GM12875 (cell line): ENCODE data around the gene ARF6.
A peak's percentile ranks its signal among the peaks of the same experiment; 100 is the strongest.

Experiments used
- H3K4me3 ChIP-seq: one replicate; pipeline ENCODE4 v1.5.1; 2011; ENCODE audit warnings: low read depth, low read length, control low read depth
- TF ChIP-seq, protein P1 (sequence below): IDR thresholded peaks from 2 replicates; pipeline ENCODE4 v1.5.1; 2011; ENCODE audit warnings: low read depth, mild to moderate bottlenecking, control low read depth, inconsistent platforms, low read length, moderate library complexity, borderline replicate concordance; ENCODE audit not compliant: insufficient read depth

Gene ARF6

DNA sequence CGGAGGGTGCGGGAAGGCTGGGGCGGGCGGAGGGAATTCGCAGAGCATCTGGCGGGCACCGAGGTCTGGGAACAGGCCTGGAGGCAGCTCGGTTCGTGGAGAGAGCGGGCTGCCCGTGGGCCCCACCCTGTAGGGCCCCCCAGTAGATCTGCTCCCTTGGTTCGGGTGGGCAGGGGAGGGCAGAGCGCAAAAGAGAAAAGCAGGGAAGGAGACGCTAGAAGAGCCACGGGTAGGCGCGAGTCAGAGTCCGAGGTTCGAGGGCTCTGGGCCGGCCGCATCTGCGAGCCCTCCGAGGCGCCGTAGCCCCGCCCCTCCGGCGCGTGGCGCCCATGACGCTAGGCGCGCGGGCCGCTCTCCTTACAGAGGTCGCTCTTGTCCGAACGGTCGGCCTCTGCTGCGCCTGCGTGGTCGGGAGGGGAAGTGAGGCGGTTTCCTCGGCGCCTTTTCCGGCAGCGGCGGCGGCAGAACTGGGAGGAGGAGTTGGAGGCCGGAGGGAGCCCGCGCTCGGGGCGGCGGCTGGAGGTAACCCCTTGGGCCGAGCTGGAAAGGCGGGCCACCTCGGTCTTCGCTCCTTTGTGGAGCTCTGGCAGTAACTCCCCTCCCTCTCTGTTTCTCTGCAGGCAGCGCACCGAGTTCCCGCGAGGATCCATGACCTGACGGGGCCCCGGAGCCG, at the start of gene ARF6:
TSS of gene ARF6 (plus strand) at position 447 of the 673 bp plus-strand sequence. CDS start 655 bp downstream, outside the sequence.
- TF ChIP-seq, protein P1, sequence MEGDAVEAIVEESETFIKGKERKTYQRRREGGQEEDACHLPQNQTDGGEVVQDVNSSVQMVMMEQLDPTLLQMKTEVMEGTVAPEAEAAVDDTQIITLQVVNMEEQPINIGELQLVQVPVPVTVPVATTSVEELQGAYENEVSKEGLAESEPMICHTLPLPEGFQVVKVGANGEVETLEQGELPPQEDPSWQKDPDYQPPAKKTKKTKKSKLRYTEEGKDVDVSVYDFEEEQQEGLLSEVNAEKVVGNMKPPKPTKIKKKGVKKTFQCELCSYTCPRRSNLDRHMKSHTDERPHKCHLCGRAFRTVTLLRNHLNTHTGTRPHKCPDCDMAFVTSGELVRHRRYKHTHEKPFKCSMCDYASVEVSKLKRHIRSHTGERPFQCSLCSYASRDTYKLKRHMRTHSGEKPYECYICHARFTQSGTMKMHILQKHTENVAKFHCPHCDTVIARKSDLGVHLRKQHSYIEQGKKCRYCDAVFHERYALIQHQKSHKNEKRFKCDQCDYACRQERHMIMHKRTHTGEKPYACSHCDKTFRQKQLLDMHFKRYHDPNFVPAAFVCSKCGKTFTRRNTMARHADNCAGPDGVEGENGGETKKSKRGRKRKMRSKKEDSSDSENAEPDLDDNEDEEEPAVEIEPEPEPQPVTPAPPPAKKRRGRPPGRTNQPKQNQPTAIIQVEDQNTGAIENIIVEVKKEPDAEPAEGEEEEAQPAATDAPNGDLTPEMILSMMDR, result no peak
- peak within 1 kb of the TSS; percentile 100 for H3K4me3 ChIP-seq

DNA sequence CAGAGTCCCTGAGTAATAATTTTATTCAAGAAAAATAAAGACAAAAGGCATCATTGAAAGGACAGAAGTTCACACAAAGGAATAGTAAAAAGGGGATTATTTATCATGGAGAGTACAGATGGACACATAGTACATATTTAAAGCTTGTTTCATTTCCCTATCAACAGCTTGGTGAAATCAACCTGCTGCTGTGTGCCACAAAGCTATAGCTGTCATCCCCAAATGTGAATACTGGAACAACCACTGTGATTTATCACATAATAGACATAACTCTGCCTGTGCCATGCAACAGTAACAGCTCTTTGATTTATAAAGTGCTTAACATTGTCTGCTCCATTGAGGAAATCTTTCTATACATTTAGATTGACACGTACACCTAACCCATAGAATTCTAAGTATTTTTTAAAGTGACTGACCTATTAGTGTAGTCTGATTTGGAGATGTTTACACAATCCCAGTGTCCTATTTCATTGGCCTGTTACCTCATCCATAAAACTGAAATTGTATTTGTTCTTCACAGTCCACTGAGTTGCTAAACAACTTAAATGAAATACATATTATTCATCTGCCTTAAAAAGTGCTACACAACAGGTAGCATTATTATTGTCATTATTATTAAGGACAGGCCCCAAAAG, 43.6 kb upstream of the ARF6 start:
- H3K4me3 ChIP-seq, result no peak overlapping the region
- TF ChIP-seq, protein P1, result no peak

DNA sequence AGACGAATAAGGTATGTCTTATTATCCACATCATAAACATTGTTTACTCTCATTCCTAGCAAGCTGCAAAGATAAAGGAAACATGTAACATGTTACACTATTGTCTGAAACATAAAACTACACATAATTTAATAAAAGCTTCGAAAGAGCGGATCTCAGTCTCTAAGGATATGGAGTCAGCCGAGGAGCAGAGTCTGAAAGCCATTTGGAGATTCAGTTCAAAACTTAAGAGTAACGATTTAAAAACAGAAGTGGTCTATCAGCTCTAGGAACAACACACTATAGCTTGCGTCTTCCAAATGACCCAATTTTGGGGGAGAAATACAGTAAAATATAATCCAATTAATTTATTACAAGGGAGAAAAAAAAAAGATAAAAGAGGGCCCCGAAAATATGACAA, 41.1 kb upstream of the ARF6 start:
- H3K4me3 ChIP-seq, result peak overlapping the region; percentile 98
- TF ChIP-seq, protein P1, result no peak

DNA sequence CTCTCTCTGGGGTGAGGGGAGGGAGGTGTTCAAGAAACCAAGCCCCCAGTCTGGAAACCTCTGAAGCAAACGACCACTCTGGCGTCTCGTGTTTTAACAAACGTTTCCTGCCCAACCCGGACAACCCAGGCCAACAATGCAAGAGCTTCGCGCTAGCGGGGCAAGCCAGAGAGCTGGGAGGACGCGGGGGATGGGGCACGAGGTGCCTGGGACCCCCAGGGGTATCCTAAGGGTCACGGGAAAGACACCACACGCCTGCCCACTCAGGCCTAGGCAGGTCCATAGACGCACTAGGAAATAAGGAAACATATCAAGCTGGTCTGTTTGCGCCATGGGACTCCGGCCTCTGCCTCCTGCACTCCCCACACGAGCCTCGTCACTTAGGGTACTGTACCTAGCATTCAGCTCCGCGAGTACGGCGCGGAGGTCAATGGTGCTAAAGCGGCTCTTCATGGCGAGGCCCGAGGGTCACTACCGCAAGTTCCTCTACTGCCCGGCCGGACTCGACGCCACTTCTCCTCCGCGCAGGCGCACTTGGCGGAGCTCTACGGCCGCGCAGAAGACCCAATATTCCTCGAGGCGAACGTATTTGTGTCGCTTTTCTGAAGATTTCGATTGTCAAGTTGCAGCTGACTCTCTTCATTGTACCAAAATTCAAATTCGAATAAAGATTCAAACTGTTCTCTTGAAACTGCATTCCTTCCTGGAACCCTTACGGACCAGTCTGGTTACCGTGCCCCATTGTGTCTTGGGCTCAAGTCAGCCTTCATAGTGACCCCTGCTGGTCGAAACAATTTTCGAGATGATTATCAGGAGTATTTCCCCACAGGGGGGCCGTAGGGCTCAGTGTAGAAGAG, 40.4 kb upstream of the ARF6 start, which contains the start of gene NEMF:
TSS of gene NEMF (minus strand) at position 488 of the 857 bp plus-strand sequence. CDS start at position 453, 35 bp downstream.
- H3K4me3 ChIP-seq, result peak within 1 kb of the TSS; percentile 98
- TF ChIP-seq, protein P1, result peak; percentile 71

DNA sequence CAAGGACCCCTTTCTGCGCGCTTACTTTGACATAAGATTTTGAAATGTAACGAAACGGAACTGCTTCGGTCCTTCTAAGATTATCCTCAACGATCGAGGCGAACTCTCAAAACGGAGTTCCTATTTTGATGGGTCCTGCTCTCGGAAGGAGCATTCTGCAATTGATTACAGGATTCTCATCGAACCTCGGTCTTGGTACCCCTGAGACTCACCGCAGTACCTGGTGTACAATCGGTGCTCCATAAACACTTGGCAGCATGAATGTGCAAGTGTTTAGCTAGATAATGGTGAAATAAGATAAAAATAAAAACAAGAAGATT, 39.8 kb upstream of the ARF6 start:
- peak overlapping the region; percentile 98 for H3K4me3 ChIP-seq
- TF ChIP-seq, protein P1, result no peak

DNA sequence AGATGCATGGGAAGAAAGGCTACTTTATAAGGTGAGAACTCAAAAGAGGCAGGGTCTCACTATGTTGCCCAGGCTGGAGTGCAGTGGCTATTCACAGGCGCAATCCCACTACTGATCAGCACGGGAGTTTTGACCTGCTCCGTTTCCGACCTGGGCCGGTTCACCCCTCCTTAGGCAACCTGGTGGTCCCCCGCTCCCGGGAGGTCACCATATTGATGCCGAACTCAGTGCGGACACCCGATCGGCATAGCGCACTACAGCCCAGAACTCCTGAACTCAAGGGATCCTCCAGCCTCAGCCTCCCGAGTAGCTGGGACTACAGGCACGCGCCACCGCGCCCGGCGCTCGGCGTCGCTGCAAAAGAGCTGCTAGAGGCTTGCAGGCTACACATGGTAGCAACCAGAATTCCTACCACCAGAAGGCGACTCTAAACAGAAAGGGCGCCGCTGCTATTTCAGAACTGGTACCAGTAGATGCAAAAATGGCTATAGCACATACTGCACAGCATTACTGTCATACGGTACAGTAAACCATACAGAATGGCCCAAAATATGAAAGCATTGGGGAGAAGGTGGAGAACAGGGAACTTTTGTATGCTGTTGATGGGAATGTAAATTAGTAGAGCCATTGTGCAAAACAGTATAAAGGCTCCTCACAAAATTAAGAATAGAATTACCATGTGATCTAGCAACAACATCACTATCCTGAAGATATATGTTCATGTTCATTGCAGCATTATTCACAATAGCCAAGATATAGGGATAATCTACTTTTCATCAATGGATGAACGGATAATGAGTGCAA, 39.1 kb upstream of the ARF6 start:
- H3K4me3 ChIP-seq, result peak overlapping the region; percentile 22
- TF ChIP-seq, protein P1, result peak; percentile 67; the same call in 1 of the 2 replicates
